ENCODE data around the gene SLC38A1. TPM values are rescaled to one million over a fixed set of nuclear protein-coding genes. Genes with fewer than 3 reads are reported as not detected.

The SLC38A1 gene
- total and polyA plus RNA-seq, 2 donors from 2014 or later, result 13.3 to 124 TPM

DNA sequence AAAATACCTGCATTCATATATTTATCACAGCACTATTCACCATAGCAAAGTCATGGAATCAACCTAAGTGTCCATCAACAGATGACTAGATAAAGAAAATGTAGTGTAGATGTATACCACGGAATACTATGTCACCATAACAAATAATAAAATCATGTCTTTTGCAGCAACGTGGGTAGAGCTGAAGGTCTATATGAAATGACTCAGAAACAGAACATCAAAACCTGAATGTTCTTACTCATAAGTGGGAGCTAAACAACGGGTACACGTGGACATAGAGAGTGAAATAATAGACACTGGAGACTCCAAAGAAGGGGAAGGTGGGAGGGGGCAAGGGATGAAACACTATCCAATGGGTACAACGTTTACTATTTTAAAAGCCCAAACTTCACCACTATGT, 37.9 kb downstream of the SLC38A1 start:
- intact Hi-C loops (cut with DNase I), result no loop called here
- Histone ChIP-seq H3K4me1 (ENCODE audit: control insufficient read depth in 2 of 3, insufficient read depth in 2 of 3, low read depth in 1 of 3, low read length in 3 of 3) (no peaks in the 10 kb centered on the region), H3K27ac (ENCODE audit: low read depth in 2 of 2, low read length in 2 of 2) (no peak overlapping the region), H3K9ac (ENCODE audit: low read length in 3 of 3) (no peak overlapping the region), H3K9me3 (ENCODE audit: control insufficient read depth in 2 of 3, insufficient read depth in 1 of 3, low read length in 3 of 3) (no peaks in the 10 kb centered on the region), H3K4me3 (ENCODE audit: low read length in 3 of 3) (no peak overlapping the region), H3K27me3 (ENCODE audit: control insufficient read depth, insufficient read depth, low read length) (no peaks in the 10 kb centered on the region), H3K36me3 (ENCODE audit: control insufficient read depth in 2 of 3, insufficient read depth in 3 of 3, low read length in 3 of 3) (no peaks in the 10 kb centered on the region)
- FAIRE-seq (no peak), DNase-seq (no peak)
- TF ChIP-seq, protein P1, sequence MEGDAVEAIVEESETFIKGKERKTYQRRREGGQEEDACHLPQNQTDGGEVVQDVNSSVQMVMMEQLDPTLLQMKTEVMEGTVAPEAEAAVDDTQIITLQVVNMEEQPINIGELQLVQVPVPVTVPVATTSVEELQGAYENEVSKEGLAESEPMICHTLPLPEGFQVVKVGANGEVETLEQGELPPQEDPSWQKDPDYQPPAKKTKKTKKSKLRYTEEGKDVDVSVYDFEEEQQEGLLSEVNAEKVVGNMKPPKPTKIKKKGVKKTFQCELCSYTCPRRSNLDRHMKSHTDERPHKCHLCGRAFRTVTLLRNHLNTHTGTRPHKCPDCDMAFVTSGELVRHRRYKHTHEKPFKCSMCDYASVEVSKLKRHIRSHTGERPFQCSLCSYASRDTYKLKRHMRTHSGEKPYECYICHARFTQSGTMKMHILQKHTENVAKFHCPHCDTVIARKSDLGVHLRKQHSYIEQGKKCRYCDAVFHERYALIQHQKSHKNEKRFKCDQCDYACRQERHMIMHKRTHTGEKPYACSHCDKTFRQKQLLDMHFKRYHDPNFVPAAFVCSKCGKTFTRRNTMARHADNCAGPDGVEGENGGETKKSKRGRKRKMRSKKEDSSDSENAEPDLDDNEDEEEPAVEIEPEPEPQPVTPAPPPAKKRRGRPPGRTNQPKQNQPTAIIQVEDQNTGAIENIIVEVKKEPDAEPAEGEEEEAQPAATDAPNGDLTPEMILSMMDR (IDR thresholded peaks at IDR 0.05; ENCODE audit: borderline replicate concordance, extremely low read depth, insufficient read depth), result no peak

DNA sequence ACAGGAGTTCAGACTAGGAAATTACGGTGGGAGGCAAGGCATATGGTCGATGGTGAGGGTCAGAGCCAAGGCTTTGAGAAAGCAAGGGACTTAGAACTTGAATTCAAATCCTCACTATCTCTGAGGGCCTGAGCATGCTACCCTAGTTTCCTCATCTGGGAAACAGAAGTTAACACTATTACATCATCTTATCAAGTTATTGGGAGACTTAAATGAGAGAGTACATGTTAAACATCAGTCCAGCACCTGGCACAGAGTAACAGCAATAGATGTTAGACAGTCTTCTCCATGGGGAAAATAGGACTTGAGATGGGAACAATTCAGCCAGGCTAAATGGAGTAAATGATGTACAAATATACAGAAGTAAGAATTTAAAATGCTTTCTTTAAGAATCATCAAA, 38.5 kb downstream of the SLC38A1 start:
- DNase-seq (no peak), FAIRE-seq (no peak)
- Histone ChIP-seq H3K9me3 (ENCODE audit: control insufficient read depth in 2 of 3, insufficient read depth in 1 of 3, low read length in 3 of 3) (no peaks in the 10 kb centered on the region), H3K27me3 (ENCODE audit: control insufficient read depth, insufficient read depth, low read length) (no peaks in the 10 kb centered on the region), H3K27ac (ENCODE audit: low read depth in 2 of 2, low read length in 2 of 2) (no peak overlapping the region), H3K9ac (ENCODE audit: low read length in 3 of 3) (no peak overlapping the region), H3K4me1 (ENCODE audit: control insufficient read depth in 2 of 3, insufficient read depth in 2 of 3, low read depth in 1 of 3, low read length in 3 of 3) (no peaks in the 10 kb centered on the region), H3K36me3 (ENCODE audit: control insufficient read depth in 2 of 3, insufficient read depth in 3 of 3, low read length in 3 of 3) (no peaks in the 10 kb centered on the region), H3K4me3 (ENCODE audit: low read length in 3 of 3) (no peak overlapping the region)
- intact Hi-C loops (cut with DNase I), result no loop called here
- TF ChIP-seq, protein P1 (IDR thresholded peaks at IDR 0.05; ENCODE audit: borderline replicate concordance, extremely low read depth, insufficient read depth), result no peak

DNA sequence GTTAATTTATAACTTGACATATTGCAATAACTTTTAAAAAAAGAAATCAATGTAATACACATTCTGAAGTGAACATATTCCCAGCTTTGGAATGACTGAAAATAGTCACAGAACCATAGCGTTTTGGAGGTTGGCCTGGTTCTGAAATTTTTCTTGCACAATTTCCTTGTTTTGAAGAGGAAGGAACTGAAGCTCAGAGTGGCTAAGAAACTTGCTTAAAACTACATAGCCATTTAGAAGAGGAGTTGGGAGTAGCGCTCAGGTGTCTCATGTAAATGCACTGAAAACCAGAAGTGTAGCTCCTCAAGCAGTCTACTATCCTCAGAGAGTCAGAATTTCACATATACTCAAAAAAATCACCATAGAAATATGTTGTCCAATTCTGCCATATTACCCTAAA, 41.2 kb downstream of the SLC38A1 start:
- no peak overlapping the region for H3K9ac ChIP-seq (ENCODE audit: low read length in 3 of 3)
- no peaks in the 10 kb centered on the region for H3K27me3 ChIP-seq (ENCODE audit: control insufficient read depth, insufficient read depth, low read length)
- no peak overlapping the region for H3K4me3 ChIP-seq (ENCODE audit: low read length in 3 of 3)
- H3K36me3 ChIP-seq (ENCODE audit: control insufficient read depth in 2 of 3, insufficient read depth in 3 of 3, low read length in 3 of 3), result no peaks in the 10 kb centered on the region
- no peaks in the 10 kb centered on the region for H3K9me3 ChIP-seq (ENCODE audit: control insufficient read depth in 2 of 3, insufficient read depth in 1 of 3, low read length in 3 of 3)
- no peaks in the 10 kb centered on the region for H3K4me1 ChIP-seq (ENCODE audit: control insufficient read depth in 2 of 3, insufficient read depth in 2 of 3, low read depth in 1 of 3, low read length in 3 of 3)
- FAIRE-seq, result no peak
- no peak for DNase-seq
- intact Hi-C loops (cut with DNase I), result no loop called here
- no peak overlapping the region for H3K27ac ChIP-seq (ENCODE audit: low read depth in 2 of 2, low read length in 2 of 2)
- TF ChIP-seq, protein P1 (IDR thresholded peaks at IDR 0.05; ENCODE audit: borderline replicate concordance, extremely low read depth, insufficient read depth), result no peak

DNA sequence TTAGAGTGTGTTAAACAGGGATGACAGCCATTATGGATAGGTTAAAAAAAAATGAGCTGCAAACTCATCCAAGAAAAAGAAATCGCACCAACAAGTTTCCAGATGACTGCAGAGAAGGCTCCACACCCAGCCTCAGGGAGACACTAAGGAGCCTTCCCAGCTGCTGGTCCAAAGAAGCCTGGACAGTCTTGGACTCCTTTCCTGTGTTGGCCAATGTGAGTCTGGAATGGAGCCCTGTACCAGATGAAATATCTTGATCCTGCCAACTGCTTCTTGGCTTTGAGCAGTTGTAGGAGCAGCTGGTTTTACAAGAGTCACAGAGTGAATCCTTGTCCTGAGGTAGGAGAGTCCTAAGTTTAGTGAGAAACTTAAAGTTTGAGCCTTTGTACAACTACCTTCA, 44.5 kb downstream of the SLC38A1 start:
- no peak overlapping the region for H3K27ac ChIP-seq (ENCODE audit: low read depth in 2 of 2, low read length in 2 of 2)

More for the DNA sequence above, 44.5 kb downstream of the SLC38A1 start:
- no peaks in the 10 kb centered on the region for H3K9me3 ChIP-seq (ENCODE audit: control insufficient read depth in 2 of 3, insufficient read depth in 1 of 3, low read length in 3 of 3)
- H3K4me3 ChIP-seq (ENCODE audit: low read length in 3 of 3), result no peak overlapping the region
- H3K27me3 ChIP-seq (ENCODE audit: control insufficient read depth, insufficient read depth, low read length), result no peaks in the 10 kb centered on the region
- FAIRE-seq, result no peak
- no peak for DNase-seq
- no peaks in the 10 kb centered on the region for H3K36me3 ChIP-seq (ENCODE audit: control insufficient read depth in 2 of 3, insufficient read depth in 3 of 3, low read length in 3 of 3)
- TF ChIP-seq, protein P1 (IDR thresholded peaks at IDR 0.05; ENCODE audit: borderline replicate concordance, extremely low read depth, insufficient read depth), result no peak
- intact Hi-C loops (cut with DNase I), result no loop called here
- peaks cover 0 to 4% (median 0%) of the 10 kb centered on the region in 3 donors for H3K4me1 ChIP-seq (ENCODE audit: control insufficient read depth in 2 of 3, insufficient read depth in 2 of 3, low read depth in 1 of 3, low read length in 3 of 3)
- H3K9ac ChIP-seq (ENCODE audit: low read length in 3 of 3), result no peak overlapping the region
